A673 (cell line): ENCODE data around the gene PFKL.

ENCODE experiments used
- EZH2 ChIP-seq: fragments of 200-600 bp; sonication (generic); IDR thresholded peaks from 2 replicates; pipeline ENCODE4 v1.6.1; 2017; ENCODE audit warnings: borderline replicate concordance, low read depth, mild to moderate bottlenecking, mixed read lengths, antibody characterized with exemption, low read length; ENCODE audit not compliant: poor library complexity, severe bottlenecking
- TF ChIP-seq, protein P1 (sequence below): fragments of 300-800, 200-600 bp; sonication (generic); conservative IDR thresholded peaks from 2 replicates; pipeline ENCODE4 v1.5.1; 2017; ENCODE audit warnings: low read depth, mild to moderate bottlenecking, antibody characterized with exemption, low read length, moderate library complexity, mixed read lengths

DNA sequence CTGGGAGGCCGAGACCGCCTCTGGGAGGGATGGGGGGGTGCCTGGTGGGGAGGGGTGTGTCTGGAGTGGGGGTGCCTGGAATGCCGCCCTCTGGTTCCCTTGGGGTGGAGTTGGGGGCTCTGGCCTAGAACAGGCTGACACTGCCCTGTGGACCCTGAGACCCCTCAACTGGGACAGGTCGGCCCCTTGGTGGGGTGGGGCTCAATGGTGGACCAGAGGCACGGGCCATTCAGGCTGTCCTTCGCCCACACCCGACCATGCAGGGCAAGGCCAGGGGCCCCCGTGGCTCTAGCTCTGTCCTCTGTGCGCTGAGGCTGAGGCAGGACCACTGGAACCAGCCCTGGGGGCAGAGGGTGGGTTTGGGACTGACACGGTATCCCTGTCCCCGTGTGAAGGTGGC, 14.7 kb downstream of the PFKL start:
- TF ChIP-seq, protein P1, sequence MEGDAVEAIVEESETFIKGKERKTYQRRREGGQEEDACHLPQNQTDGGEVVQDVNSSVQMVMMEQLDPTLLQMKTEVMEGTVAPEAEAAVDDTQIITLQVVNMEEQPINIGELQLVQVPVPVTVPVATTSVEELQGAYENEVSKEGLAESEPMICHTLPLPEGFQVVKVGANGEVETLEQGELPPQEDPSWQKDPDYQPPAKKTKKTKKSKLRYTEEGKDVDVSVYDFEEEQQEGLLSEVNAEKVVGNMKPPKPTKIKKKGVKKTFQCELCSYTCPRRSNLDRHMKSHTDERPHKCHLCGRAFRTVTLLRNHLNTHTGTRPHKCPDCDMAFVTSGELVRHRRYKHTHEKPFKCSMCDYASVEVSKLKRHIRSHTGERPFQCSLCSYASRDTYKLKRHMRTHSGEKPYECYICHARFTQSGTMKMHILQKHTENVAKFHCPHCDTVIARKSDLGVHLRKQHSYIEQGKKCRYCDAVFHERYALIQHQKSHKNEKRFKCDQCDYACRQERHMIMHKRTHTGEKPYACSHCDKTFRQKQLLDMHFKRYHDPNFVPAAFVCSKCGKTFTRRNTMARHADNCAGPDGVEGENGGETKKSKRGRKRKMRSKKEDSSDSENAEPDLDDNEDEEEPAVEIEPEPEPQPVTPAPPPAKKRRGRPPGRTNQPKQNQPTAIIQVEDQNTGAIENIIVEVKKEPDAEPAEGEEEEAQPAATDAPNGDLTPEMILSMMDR: no peak
- TF ChIP-seq EZH2: no peak
